ENCODE measurements around the gene MYL9. TPM values are rescaled to one million over a fixed set of nuclear protein-coding genes. Genes with fewer than 3 reads are reported as not detected.

The MYL9 gene
- total and polyA plus RNA-seq, 2 donors (not counting 1 experiment from before 2014, with no cell fraction given), result 0.78 to 3.5 TPM

Small RNA genes lying within 50 kb of the gene (small RNA-seq; reads per million reads assigned to genes)
- not detected for gene RF00017 (ENCODE audit: insufficient read length, low read depth, low replicate concordance)

Other genes with a start within 250 kb of the MYL9 start
- 63.6 and 68.8 TPM in 2 replicates for gene DLGAP4, start 235.2 kb upstream of the MYL9 start, total RNA-seq
- 53.5 and 87.8 TPM in 2 replicates for gene DLGAP4, start 235.2 kb upstream of the MYL9 start, polyA plus RNA-seq
- gene TGIF2, start 32.1 kb downstream of the MYL9 start, total RNA-seq, result 45.6 and 46.1 TPM in 2 replicates
- gene TGIF2, start 32.1 kb downstream of the MYL9 start, polyA plus RNA-seq, result 24.0 and 44.0 TPM in 2 replicates
- gene RAB5IF, start 64.3 kb downstream of the MYL9 start, total RNA-seq, result 40.1 and 41.4 TPM in 2 replicates
- gene RAB5IF, start 64.3 kb downstream of the MYL9 start, polyA plus RNA-seq, result 69.4 and 95.0 TPM in 2 replicates
- gene SLA2, start 104.7 kb downstream of the MYL9 start, total RNA-seq, result 0.58 and 0.76 TPM in 2 replicates
- 0.73 and 1.5 TPM in 2 replicates for gene SLA2, start 104.7 kb downstream of the MYL9 start, polyA plus RNA-seq
- 26.1 and 27.5 TPM in 2 replicates for gene NDRG3, start 204.6 kb downstream of the MYL9 start, total RNA-seq
- 13.9 and 15.7 TPM in 2 replicates for gene NDRG3, start 204.6 kb downstream of the MYL9 start, polyA plus RNA-seq
- 17.1 and 18.4 TPM in 2 replicates for gene DSN1, start 232.2 kb downstream of the MYL9 start, total RNA-seq
- gene DSN1, start 232.2 kb downstream of the MYL9 start, polyA plus RNA-seq, result 13.2 and 17.3 TPM in 2 replicates

Measured in B cell (primary cell).